K562 (cell line): ENCODE measurements around the gene SCN5A. TPM values are rescaled to one million over a fixed set of nuclear protein-coding genes. Genes with fewer than 3 reads are reported as not detected.

ENCODE experiments used
- GTF2A2 ChIP-seq: IDR thresholded peaks from 2 replicates; pipeline ENCODE4 v1.6.1; 2016; ENCODE audit warnings: mild to moderate bottlenecking, missing genetic modification characterization, missing compliant biosample characterization
- KLF1 ChIP-seq: fragments of 450-650 bp; IDR thresholded peaks from 2 replicates; pipeline ENCODE4 v1.6.1; 2016; ENCODE audit warnings: missing genetic modification characterization, missing compliant biosample characterization
- PHB2 ChIP-seq: fragments of 450-650 bp; IDR thresholded peaks from 2 replicates; pipeline ENCODE4 v1.6.1; 2017; ENCODE audit warnings: low read depth
- SMC3 ChIP-seq: conservative IDR thresholded peaks from 2 replicates; pipeline ENCODE4 v1.6.1; 2011; ENCODE audit warnings: low read depth, low read length, improper control_type of control experiment; ENCODE audit not compliant: insufficient read depth
- ZBTB17 ChIP-seq: fragments of 450-650 bp; formaldehyde crosslinking; IDR thresholded peaks from 2 replicates; pipeline ENCODE4 v1.4.0; 2020; ENCODE audit warnings: mild to moderate bottlenecking
- ZNF12 ChIP-seq: sonication (generic); formaldehyde crosslinking; IDR thresholded peaks from 2 replicates; pipeline ENCODE4 v1.4.0; 2020; ENCODE audit warnings: mild to moderate bottlenecking, missing genetic modification reagents
- ZNF707 ChIP-seq: fragments of 250-450 bp; sonication (Bioruptor Pico); conservative IDR thresholded peaks from 2 replicates; pipeline ENCODE4 v1.8.0; 2022; ENCODE audit warnings: inconsistent platforms, mild to moderate bottlenecking, moderate library complexity
- polyA plus RNA-seq, 8 experiments: library from polyadenylated mRNA; depleted of rRNA in 4 of 8; stranded (reverse) in 5 of 8; unstranded in 3 of 8; fragments of >200 nt; fragmentation: Nextera tagmentation in 2 of 8; fragmentation: Illumina TruSeq in 1 of 8; extraction: Ambion mirVana in 2 of 8; extraction: Trizol in 1 of 8; gene quantifications; 2 replicates each; pipeline versions ENCODE4 v1.2.1 to v1.2.3, GENCODE V29; 2011 to 2014; ENCODE audit warnings: inconsistent platforms in 1 of 8, missing spikeins in 1 of 8
- total RNA-seq, 7 experiments: library from RNA; depleted of rRNA in 6 of 7; stranded (reverse); fragments of >200 nt in 6 of 7; fragmentation: Illumina TruSeq in 2 of 7; extraction: Trizol in 2 of 7; gene quantifications; 2 replicates each; pipeline versions ENCODE4 v1.2.1 to v1.2.3, GENCODE V29; 2011 to 2021; ENCODE audit warnings: low replicate concordance in 1 of 7
- TF ChIP-seq, protein P1 (sequence below): fragments of 250-450 bp; sonication (Bioruptor Pico); IDR thresholded peaks from 2 replicates; pipeline ENCODE4 v1.5.0; 2020; ENCODE audit warnings: mild to moderate bottlenecking, borderline replicate concordance
- TF ChIP-seq, protein P2 (sequence below), 2 experiments: fragments of 450-650 bp in 1 of 2; sonication (generic) in 1 of 2; formaldehyde crosslinking in 1 of 2; IDR thresholded peaks; 2 replicates each; pipeline versions ENCODE4 v1.7.1 to v1.9.0; 2016 to 2022; ENCODE audit warnings: inconsistent platforms in 1 of 2, mild to moderate bottlenecking in 1 of 2, missing genetic modification reagents in 1 of 2

Gene SCN5A
- total and polyA plus RNA-seq, 9 of the 15 experiments (the other 6 are each of a cell fraction or from before 2014, with no cell fraction given) = 0.07 to 1.4 (median 0.21) TPM; not detected in 2

DNA sequence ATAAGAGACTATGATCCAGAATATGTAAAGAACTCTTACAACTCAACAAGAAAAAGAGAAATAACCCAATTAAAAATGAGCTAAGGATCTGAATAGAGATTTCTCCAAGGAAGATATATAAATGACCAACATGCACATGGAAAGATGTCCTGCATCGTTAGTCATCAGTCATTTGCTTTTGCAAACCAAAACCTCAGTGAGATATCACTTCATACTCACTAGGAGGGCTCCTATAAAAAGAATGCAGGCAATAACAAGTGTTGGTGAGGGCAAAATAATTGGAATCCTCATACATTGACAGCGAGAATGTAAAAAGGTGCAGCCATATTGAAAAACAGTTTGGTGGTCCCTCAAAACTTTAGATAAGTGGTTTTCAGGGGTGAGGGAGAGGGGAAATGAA lies 96.4 kb downstream of the SCN5A start (continued):
- TF ChIP-seq, protein P1, sequence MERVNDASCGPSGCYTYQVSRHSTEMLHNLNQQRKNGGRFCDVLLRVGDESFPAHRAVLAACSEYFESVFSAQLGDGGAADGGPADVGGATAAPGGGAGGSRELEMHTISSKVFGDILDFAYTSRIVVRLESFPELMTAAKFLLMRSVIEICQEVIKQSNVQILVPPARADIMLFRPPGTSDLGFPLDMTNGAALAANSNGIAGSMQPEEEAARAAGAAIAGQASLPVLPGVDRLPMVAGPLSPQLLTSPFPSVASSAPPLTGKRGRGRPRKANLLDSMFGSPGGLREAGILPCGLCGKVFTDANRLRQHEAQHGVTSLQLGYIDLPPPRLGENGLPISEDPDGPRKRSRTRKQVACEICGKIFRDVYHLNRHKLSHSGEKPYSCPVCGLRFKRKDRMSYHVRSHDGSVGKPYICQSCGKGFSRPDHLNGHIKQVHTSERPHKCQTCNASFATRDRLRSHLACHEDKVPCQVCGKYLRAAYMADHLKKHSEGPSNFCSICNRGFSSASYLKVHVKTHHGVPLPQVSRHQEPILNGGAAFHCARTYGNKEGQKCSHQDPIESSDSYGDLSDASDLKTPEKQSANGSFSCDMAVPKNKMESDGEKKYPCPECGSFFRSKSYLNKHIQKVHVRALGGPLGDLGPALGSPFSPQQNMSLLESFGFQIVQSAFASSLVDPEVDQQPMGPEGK (CRISPR knock-in tag) = no peak
- no peak for TF ChIP-seq KLF1 (tag)
- TF ChIP-seq SMC3 = no peak
- TF ChIP-seq ZNF707 = no peak
- no peak for TF ChIP-seq ZNF12 (CRISPR knock-in tag)
- no peak for TF ChIP-seq PHB2
- TF ChIP-seq, protein P2, sequence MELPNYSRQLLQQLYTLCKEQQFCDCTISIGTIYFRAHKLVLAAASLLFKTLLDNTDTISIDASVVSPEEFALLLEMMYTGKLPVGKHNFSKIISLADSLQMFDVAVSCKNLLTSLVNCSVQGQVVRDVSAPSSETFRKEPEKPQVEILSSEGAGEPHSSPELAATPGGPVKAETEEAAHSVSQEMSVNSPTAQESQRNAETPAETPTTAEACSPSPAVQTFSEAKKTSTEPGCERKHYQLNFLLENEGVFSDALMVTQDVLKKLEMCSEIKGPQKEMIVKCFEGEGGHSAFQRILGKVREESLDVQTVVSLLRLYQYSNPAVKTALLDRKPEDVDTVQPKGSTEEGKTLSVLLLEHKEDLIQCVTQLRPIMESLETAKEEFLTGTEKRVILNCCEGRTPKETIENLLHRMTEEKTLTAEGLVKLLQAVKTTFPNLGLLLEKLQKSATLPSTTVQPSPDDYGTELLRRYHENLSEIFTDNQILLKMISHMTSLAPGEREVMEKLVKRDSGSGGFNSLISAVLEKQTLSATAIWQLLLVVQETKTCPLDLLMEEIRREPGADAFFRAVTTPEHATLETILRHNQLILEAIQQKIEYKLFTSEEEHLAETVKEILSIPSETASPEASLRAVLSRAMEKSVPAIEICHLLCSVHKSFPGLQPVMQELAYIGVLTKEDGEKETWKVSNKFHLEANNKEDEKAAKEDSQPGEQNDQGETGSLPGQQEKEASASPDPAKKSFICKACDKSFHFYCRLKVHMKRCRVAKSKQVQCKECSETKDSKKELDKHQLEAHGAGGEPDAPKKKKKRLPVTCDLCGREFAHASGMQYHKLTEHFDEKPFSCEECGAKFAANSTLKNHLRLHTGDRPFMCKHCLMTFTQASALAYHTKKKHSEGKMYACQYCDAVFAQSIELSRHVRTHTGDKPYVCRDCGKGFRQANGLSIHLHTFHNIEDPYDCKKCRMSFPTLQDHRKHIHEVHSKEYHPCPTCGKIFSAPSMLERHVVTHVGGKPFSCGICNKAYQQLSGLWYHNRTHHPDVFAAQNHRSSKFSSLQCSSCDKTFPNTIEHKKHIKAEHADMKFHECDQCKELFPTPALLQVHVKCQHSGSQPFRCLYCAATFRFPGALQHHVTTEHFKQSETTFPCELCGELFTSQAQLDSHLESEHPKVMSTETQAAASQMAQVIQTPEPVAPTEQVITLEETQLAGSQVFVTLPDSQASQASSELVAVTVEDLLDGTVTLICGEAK (IDR thresholded peaks at IDR 0.05) = no peak
- TF ChIP-seq, protein P2 (CRISPR knock-in tag; IDR thresholded peaks at IDR 0.05) = no peak
- TF ChIP-seq GTF2A2 (tag) = no peak
- TF ChIP-seq ZBTB17 (CRISPR knock-in tag) = no peak
- TF ChIP-seq, all 486 proteins: peak for 0
